Stimulated activated CD4-positive, alpha-beta T cell treated with anti-CD3 and anti-CD28 coated beads, Interleukin-12 subunit alpha, Interleukin-12 subunit beta, amount 100 ng/mL, for 4 hours (primary cell): ENCODE results near the gene ELP6.
"Not testable (repeated sequence)": the region's sequence is repeated elsewhere in the genome, so short reads cannot be mapped to it uniquely, and the experiment has no call there.

Experiments used
- DNase-seq: peaks from one replicate; pipeline ENCODE4 v3.0.0-alpha.2; 2020

The ELP6 gene

DNA sequence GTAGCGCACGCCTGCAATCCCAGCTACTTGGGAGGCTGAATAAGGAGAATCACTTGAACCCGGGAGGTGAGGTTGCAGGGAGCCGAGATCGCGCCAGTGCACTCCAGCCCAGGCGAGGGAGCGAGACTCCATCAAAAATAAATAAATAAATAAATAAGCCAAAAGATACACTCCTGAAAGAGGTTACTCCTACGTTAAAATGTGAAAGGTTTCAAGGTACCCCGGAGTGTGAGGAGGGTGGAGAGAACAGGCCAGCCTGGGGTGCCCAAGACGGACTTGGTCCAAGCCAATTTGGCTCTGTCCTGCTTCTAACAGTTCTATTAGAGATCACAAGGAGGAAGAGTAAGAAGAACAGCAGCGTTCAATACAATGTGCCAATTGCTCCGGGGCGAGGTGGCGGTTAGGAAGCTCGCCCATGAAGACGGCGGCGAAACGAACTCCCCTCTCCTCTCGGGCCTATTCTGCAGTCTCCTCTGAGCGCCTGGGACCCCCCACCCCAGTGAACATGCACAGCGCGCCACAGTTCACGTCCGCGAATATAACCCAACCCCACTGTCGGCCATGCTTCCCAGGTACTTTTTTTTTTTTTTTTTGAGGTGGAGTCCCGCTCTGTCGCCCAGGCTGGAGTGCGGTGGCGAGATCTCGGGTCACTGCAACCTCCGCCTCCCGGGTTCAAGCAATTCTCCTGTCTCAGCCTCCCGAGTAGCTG lies 942 bp downstream of the ELP6 start:
- peak; percentile 21 for DNase-seq

DNA sequence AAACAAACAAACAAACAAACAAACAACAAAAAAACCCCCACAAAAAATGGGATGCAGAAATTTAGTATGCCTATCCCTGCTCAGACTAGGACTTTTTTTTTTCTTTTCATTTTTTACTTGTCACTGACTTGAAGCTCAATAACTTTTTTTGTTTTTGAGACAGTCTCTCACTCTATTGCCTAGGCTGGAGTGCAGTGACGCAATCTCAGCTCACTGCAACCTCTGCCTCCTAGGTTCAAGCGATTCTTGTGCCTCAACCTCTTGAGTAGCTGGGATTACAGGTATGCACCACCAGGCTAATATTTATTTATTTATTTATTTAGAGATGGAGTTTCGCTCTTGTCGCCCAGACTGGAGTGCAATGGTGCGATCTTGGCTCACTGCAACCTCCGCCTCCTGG lies 8.2 kb downstream of the ELP6 start:
- DNase-seq: not testable (repeated sequence)

DNA sequence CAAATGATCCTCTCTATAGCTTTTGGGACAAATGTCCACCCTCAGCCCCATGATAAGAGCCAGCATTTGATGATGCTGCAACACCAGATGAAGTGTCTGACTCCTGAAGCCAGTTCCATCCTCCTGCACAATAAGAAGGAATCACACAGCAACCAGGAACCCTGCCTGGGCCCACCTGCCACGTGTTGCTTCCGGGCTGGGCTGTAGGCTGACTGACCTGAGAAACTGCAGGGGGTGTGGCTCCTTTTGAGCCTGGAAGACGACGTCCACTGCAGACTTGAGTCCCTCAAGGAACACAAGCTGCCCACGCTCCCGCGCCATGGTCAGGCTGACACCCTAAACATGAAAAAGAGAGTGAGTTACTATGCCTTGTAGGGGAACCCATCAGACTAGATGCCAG lies 9.4 kb downstream of the ELP6 start:
- DNase-seq: no peak

DNA sequence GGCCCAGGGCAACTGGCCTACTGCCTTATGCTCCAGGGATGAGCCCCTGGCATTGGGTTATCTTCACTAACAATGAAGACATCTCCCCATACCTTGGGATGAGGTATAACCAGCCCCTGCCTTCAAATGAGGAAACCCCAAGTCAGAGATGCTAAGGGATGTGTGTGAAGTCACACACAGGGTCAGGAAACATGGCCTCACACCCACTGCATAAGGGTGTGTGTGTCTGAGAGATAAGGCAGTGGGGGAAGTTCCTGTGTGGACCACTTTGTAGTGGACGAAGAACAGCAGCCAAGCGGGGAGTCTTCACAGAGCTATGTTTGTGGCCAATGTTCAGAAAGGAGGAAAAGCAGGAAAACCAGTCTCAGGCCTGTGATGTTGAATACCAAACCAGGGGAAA lies 10.5 kb downstream of the ELP6 start:
- no peak for DNase-seq

DNA sequence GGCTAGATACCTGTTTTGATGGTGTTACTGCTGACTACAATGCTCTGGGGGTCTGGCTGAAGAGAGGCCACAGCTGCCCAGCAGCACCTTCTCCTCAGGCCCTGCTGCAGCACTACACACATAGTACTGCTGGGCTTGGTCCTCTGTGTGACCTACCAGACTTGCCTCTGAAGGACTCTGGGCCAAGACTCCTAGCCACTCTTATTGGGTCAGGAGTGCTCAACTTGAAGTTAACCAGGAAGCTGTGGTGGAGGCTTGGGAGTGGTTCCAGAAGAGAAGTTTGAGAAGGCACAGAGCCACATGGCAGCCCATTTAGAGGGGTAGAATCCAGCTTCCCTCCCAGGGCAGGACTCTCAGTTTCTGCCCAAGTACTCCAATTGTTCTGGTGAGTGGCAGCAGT lies 16.6 kb downstream of the ELP6 start:
- no peak for DNase-seq

DNA sequence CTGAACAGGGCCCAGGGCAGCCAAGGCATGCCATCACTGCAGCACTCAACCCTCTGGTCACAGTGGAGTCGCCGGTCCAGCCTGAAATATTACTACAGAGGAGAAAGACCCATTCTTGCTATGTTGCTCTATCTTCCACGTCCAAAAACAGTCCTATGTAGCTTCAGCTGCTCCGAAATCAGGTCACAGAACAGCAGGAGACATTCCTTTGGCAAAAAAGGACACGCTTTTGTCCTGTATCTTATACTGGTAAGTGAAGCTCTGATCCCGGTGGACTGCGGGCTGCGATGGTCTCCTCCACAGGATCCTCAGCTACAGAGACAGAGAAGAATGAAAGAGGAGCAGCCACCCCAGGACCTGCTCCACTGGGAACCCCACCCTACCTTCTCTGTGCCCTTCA lies 17.6 kb downstream of the ELP6 start:
- DNase-seq: no peak

DNA sequence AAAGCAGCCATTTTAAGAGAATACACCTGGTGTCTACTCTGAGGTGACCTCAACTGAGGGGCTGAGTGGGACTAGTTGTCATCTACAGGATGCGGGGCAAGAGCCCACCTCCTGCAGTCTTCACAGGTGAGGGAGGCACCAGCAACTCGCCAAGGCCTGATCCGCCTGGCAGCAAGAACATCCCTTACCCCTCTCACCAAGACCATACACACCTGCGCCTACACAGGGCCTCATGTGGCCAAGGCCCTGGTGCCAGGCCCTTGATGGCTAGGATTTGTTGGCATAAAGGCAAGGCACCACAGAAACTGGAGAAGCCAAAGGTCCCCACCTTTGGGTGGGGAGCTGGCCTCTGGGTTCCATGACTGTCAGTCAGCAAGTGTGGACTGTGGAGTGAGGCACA lies 18.4 kb downstream of the ELP6 start:
- no peak for DNase-seq

DNA sequence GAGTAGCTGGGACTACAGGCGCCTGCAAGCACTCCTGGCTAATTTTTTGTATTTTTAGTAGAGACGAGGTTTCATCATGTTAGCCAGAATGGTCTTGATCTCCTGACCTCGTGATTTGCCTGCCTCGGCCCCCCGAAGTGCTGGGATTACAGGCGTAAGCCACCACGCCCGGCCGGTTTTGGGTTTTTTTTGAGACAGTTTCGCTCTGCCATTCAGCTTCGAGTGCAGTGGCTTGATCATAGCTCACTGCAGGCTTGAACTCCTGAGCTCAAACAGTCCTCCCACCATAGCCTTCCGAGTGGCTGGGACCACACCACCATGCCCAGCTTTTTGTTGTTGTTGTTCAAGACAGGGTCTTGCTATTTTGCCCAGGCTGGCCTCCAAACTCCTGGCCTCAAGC lies 21.7 kb downstream of the ELP6 start:
- no peak for DNase-seq

DNA sequence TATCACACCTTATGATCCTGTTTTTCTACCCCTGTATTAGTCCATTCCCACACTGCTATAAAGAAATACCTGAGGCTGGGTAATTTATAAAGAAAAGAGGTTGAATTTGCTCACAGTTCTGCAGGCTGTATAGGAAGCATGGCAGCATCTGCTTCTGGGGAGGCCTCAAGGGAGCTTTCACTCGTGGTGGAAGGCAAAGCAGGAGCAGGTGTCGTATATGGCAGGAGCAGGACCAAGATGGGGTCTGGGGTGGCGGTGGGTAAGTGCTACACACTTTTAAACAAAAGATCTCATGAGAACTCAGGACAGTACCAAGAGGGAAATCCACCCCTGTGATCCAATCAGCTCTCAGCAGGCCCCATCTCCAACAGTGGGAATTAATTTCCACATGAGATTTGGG lies 22.3 kb downstream of the ELP6 start:
- DNase-seq: no peak

DNA sequence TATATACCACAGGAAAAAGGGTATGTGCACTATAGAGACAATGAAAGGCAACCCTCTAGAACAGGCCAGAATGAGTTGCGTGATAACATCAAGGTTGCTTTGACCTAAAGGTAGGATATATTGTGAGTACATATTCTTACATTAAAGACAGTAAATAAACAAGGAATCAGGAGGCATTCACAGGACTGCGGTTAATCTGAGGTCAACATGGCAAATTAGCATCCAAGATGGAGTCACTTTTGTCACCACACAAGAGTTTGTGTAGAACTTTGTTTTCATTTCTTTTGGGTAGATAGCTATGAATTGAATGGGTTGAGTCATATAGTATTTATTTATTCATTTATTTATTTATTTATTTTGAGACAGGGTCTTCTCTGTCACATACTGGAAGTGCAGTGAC lies 26.2 kb downstream of the ELP6 start:
- DNase-seq: no peak

DNA sequence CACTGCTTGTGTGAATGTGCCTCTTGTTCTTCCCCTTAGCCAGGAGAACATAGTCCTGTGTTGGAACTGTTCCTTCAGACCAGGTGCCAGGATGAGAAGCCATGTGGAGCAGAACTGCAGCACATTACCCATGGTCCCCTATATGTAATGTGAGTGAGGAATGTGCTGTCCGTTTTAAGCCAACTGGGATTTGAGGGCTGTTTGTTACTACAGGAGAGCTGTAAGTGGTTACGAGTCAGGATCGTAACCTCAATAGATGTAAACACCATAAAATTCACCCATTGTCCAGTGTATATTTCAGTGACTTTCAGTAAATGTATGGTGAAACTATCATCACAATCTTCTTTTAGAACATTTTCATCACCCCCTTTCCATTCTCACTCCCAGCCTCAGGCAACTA lies 27.7 kb downstream of the ELP6 start:
- DNase-seq: no peak

DNA sequence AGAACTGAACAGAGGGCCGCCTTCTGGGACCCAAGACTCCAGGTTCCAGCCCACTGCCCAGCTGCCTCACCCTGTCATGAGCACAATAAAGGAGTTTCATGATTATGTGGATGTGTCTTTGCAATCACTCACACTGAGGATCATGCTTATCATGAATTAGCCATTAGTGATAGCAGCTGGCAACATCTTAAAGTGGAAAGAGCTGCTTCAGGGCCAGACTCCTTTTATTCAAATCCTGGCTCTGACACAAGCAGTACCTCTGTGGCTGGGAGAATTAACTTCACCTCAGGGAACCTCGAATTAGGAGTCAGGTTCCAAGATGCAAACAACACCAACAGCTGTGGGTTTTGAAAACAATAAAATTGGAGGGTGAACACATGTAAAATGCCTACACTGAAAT lies 31.1 kb downstream of the ELP6 start:
- no peak for DNase-seq

DNA sequence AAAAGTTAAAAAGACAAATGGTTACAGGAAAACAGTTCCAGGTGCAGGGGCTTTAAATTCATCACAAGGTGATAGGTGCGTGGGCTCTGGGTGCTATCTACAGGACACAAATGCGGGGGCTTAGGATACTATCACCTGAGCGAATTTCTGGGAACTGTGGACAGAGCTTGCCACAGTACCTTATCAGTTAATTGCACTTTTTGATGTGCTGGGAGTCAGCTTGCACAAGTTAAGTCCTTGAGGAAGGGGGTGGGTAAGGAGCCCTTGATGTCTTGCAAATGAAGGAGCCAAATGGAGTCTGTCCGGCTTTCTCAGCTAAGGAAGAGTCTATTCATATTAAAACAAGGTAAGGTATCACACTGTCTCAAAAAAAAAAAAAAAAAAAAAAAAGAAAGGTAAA lies 31.7 kb downstream of the ELP6 start:
- DNase-seq: not testable (repeated sequence)

DNA sequence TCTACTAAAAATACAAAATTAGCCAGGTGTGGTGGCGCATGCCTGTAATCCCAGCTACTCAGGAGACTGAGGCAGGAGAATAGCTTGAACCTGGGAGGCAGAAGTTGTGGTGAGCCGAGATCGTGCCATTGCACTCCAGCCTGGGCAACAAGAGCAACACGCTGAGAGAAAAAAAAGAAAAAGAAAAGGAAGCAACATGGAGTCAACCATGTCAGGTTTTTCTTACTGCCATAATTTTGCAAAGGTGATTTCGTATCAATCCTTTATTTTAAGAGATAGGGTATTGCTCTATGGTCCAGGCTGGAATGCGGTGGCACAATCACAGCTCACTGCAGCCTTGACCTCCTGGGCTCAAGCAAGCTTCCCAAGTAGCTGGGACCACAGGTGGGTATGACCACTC lies 33.2 kb downstream of the ELP6 start:
- DNase-seq: not testable (repeated sequence)

DNA sequence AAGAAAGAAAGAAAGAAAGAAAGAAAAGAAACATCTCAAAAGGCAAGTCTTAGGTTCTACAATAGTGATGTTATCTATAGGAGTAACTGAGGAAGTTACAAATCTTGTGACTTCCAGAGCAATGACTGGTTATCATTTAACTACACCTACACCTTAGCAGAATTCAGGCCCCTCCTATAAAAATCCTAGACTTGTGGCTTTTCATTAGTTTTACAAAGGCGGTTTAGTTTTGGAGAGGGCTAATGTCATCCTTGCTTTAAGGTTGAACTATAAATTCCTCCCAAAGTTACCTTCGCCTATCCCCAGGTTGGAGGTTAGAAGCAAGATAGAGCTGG lies 33.7 kb downstream of the ELP6 start:
- DNase-seq: no peak

DNA sequence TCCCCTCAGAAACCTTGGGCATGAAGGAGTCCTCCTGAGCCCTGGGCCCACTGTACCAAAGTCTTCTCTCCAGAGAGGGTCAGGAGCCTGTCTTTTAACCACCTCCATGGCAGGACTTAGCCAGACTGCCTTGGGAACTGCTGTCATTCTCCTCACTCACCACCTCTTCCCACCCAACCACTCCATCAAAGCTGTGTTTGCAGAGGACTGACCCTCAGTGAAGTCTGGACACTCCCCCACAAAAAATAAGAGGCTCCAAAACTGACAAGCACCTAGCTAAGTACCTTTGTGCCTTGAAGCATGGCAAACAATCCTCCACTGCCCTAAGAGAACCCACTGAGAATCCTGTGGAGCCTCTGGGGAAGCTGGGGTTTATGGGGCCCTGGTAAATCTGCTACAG lies 35.5 kb downstream of the ELP6 start:
- DNase-seq: no peak

DNA sequence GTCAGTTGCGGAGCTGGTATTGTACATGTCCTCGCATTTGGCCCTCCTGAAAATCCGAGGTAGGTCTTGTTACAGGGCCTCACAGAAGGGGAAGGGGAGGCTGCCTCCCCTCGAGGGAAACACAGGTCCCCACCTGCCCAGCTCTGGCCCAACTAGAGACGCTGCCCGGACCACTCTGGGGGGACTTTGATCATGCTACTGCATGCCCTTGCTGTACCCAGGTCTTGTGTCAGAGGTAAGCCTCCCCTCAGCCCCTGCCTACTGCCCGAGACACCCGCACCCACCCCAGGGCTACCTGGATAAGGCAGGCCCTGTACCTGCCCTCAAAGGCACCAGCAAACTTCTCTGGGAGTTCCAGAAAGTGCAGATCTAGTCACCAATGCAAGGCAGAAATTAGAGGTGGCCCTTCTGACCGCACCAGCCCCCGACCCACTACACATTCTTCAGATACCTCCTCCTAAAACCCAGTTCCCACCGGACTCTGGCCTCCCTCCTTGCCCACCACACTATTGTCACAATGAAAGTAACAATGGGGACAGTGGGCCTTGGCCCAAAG lies 36.8 kb downstream of the ELP6 start:
- no peak for DNase-seq

DNA sequence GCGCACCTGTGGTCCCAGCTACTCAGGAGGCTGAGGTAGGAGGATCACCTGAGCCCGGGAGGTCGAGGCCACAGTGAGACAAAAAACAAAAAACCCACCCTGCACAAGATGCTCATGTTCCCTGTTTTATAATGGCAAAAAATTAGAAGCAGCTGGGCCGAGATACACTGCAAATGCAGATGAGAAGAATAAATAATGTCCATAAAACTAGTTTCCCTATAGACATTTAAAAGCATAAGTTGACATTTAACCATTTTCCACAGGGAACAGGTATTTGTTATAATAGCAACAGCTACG lies 37.2 kb downstream of the ELP6 start:
- no peak for DNase-seq

DNA sequence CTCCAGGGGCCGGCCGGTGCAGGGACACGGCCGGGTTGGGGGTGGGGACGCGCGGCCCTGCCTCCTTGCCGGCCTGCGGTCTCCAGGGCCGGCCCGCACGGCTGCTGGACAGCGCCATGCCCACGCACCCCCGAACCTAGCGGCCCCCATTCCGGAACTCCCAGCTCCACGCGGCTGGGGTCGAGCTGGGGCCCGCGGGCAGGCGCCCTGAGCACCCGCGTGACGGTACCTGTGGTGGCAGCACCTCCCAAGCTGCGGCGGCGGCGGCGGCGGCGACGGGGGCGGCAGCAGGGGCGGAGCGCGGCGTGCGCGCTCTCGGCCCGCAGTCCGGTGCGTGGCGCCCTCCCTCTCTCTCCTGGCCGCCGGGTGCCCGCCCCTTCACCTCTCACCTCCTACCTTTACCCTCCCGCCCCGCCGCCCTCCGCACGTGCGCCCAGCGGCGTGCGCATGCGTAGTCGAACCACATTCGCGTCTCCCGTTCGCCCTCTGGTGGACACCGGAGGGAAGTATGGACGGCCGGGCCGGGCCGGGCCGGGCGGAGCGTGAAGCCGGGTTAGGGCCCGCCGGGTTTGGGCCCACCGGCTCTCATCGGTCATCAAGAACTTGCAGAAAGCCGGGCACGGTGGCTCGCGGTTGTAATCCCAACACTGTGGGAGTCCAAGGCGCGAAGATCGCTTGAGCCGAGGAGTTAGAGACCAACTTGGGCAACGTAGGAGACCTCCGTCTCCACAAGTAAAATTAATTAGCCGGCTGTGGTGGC lies 37.8 kb downstream of the ELP6 start, which contains the start of gene SCAP:
SCAP (minus strand) TSS at position 372 of the 760 bp plus-strand sequence. CDS start 32,948 bp downstream, outside the sequence.
- DNase-seq: peak; percentile 96

DNA sequence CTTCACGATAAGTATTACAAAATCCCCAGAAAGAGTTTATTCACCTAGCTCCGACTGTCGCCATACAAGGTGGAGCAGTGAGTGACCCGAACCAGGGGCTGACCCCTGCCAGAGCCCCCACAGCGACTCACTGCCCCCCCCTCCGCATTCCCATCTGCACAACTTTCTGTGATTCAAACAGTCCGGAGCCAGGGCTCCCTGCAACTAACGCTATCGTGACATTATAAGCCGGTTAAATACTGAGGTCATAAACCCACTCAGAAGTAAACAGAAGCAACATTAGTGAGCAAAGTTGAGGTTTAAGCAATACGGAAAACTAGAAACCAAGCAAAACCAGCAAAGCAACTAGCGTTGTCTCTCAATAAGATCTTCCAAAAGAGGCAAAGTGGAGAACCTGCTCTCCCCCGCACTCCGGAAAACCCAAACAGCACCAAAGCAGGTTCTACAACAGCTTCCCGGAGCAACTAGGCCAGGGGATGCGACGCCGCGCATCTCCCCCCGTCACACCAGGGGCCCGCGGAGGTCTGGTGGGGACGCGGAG lies 38.4 kb downstream of the ELP6 start:
- DNase-seq: no peak

DNA sequence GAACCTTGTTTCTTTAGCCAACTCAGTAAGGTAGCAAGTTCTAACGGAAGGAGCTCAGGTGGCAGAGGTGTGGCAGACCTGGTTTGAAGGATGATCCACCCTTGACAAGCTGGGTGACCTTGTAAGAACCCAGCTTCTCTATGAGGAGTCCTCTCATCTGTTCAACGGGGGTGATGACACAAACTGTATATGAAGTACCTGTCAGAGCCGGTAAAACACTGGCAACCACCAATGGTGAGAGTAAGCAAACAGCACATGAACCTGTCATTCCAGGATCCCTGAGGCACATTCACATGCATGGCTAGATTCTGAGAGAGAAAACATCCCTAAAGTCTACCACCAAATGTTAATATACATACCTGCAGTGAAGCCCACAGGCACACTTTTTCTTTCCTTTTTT lies 40.1 kb downstream of the ELP6 start:
- no peak for DNase-seq

DNA sequence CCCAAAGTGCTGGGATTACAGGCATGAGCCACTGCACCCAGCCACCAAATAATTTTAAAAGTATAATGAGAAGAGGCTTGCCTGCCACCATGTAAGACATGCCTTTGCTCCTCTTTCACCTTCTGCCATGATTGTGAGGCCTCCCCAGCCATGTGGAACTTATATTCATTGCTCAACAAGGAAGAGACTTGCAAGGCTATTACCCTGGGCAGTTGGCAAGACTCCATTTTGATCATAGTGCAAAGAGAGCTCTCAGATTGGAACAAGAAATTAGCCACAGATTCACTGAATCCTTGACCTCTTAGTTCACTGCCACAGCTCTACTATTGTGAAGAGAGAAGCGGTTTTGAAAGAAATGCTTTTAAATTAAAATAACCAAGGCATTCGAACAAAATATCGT lies 43.9 kb downstream of the ELP6 start:
- DNase-seq: no peak

DNA sequence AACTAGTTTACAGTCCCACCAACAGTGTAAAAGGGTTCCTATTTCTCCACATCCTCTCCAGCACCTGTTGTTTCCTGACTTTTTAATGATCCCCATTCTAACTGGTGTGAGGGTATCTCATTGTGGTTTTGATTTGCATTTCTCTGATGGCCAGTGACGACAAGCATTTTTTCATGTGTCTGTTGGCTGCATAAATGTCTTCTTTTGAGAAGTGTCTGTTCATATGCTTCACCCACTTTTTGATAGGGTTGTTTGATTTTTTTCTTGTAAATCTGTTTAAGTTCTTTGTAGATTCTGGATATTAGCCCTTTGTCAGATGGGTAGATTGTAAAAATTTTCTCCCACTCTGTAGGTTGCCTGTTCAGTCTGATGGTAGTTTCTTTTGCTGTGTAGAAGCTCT lies 45.2 kb downstream of the ELP6 start:
- not testable (repeated sequence) for DNase-seq

DNA sequence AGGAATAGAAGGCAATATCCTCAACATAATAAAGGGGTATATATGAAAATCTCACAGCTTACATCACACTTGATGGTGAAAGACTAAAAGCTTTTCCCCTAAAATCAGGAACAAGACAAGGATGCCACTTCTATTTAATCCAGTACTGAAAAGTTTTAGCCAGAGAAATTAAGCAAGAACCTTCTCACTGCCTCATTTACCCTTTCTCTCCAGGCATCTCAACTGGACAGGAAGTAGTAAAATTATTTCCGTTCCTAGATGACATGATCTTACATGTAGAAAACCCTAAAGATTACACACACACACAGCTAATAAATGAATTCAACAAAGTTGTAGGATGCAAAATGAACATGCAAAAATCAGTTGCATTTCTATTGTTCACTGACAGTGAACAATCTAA lies 48.9 kb downstream of the ELP6 start:
- DNase-seq: no peak
